ENCODE data around the gene MCIDAS. TPM values are rescaled to one million over a fixed set of nuclear protein-coding genes. Genes with fewer than 3 reads are reported as not detected.

MCIDAS gene
- total RNA-seq, 2 donors from 2014 or later: 0.80 TPM; not detected in 1

GRCh38 chr5:55241746-55242145 lies 14.6 kb upstream of the MCIDAS start:
- intact Hi-C loops (cut with DNase I): no loop called here
- 23% methylated on average over 4 of the region's 4 CpGs for whole genome bisulfite sequencing
- no peaks in the 10 kb centered on the region for H3K4me1 ChIP-seq (replicated peaks)
- no peaks in the 10 kb centered on the region for H3K9me3 ChIP-seq
- peak; percentile 32 for DNase-seq (ENCODE audit: low spot score)
- no peaks in the 10 kb centered on the region for H3K27me3 ChIP-seq (replicated peaks; ENCODE audit: insufficient read depth)
- H3K4me3 ChIP-seq: no peak overlapping the region
- no peaks in the 10 kb centered on the region for H3K36me3 ChIP-seq
- TF ChIP-seq POLR2AphosphoS5 (IDR thresholded peaks at IDR 0.05) (no peak), POLR2A (IDR thresholded peaks at IDR 0.05) (no peak), CTCF (IDR thresholded peaks at IDR 0.05) (no peak)
- no peak overlapping the region for H3K27ac ChIP-seq

GRCh38 chr5:55236800-55237199 lies 9.7 kb upstream of the MCIDAS start:
- 80% methylated on average over 10 of the region's 10 CpGs for WGBS
- Histone ChIP-seq H3K27me3 (replicated peaks; ENCODE audit: insufficient read depth) (no peaks in the 10 kb centered on the region), H3K36me3 (no peaks in the 10 kb centered on the region), H3K9me3 (no peaks in the 10 kb centered on the region), H3K4me3 (no peak overlapping the region), H3K27ac (no peak overlapping the region), H3K4me1 (replicated peaks) (no peaks in the 10 kb centered on the region)
- intact Hi-C loops (cut with DNase I): no loop called here
- DNase-seq (ENCODE audit: low spot score): no peak
- no peak for TF ChIP-seq CTCF (IDR thresholded peaks at IDR 0.05)
- no peak for TF ChIP-seq POLR2A (IDR thresholded peaks at IDR 0.05)
- TF ChIP-seq POLR2AphosphoS5 (IDR thresholded peaks at IDR 0.05): no peak

GRCh38 chr5:55234121-55234700 lies 7.1 kb upstream of the MCIDAS start:
- no peaks in the 10 kb centered on the region for H3K27me3 ChIP-seq (replicated peaks; ENCODE audit: insufficient read depth)
- WGBS: 8% methylated on average over 31 of the region's 31 CpGs
- DNase-seq (ENCODE audit: low spot score): no peak

GRCh38 chr5:55232985-55233928 lies 6.1 kb upstream of the MCIDAS start, which contains the start of gene CCNO:
Gene CCNO (minus strand): TSS chr5:55233608. CDS start chr5:55233523, 85 bp downstream.
- peak within 1 kb of the TSS; percentile 57 to 71 for H3K27ac ChIP-seq
- H3K4me1 ChIP-seq (replicated peaks): no peaks in the 10 kb centered on the region
- no peaks in the 10 kb centered on the region for H3K9me3 ChIP-seq
- WGBS: 2% methylated on average over 82 of the region's 106 CpGs
- H3K36me3 ChIP-seq: no peaks in the 10 kb centered on the region
- intact Hi-C loops (cut with DNase I): no loop called here
- DNase-seq (ENCODE audit: low spot score): peak; percentile 76
- H3K4me3 ChIP-seq: peak within 1 kb of the TSS; percentile 39 to 44
- H3K27me3 ChIP-seq (replicated peaks; ENCODE audit: insufficient read depth): no peaks in the 10 kb centered on the region
- peak; percentile 44 for TF ChIP-seq POLR2A (IDR thresholded peaks at IDR 0.05)
- no peak for TF ChIP-seq CTCF (IDR thresholded peaks at IDR 0.05)
- TF ChIP-seq POLR2AphosphoS5 (IDR thresholded peaks at IDR 0.05): no peak

More at GRCh38 chr5:55234121-55234700, 7.1 kb upstream of the MCIDAS start:
- Histone ChIP-seq H3K4me3 (peak overlapping the region; percentile 39 to 44), H3K27ac (peak overlapping the region; percentile 57 to 71), H3K36me3 (no peaks in the 10 kb centered on the region), H3K9me3 (no peaks in the 10 kb centered on the region), H3K4me1 (replicated peaks) (no peaks in the 10 kb centered on the region)
- intact Hi-C loops (cut with DNase I): no loop called here
- no peak for TF ChIP-seq POLR2AphosphoS5 (IDR thresholded peaks at IDR 0.05)
- TF ChIP-seq POLR2A (IDR thresholded peaks at IDR 0.05): no peak
- TF ChIP-seq CTCF (IDR thresholded peaks at IDR 0.05): no peak

Data from prostate gland (tissue), 2 donors.